Measurements from ENCODE around the gene GSE1.

DNA sequence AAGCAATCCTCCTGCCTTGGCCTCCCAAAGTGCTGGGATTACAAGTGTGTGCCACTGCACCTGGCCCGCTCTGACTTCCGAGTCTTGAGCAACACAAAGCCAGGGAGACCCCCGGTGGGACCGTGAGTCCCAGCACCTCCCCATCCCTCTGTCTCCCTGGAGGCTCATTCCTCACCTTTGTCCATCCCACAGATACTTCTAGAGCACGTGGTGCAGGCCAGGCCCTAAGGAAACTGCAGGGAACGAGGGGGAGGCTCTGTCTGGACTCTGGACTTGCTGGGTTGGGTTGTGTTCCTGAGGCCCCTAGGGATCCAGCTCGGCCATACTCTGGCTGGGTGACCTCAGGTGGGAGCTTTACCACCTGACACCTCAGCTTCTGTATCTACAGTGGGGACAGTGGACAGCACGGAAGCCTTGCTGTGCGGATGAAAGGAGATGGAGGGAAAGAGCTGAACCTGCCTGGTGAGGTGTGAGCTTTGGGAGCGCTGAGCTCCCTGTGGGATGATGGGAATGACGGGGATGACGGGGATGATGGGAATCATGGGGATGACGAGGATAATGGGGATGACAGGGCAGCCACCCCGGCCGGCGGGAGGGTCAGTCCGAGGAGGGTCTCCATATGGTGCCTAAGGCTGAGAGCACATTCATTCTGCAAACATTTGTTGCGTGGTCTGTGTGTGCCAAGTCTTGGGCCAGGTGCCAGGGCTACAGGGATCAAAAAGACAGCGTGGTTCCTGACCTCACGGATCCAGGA lies 111.2 kb downstream of the GSE1 start:
- TF ChIP-seq, protein P1, sequence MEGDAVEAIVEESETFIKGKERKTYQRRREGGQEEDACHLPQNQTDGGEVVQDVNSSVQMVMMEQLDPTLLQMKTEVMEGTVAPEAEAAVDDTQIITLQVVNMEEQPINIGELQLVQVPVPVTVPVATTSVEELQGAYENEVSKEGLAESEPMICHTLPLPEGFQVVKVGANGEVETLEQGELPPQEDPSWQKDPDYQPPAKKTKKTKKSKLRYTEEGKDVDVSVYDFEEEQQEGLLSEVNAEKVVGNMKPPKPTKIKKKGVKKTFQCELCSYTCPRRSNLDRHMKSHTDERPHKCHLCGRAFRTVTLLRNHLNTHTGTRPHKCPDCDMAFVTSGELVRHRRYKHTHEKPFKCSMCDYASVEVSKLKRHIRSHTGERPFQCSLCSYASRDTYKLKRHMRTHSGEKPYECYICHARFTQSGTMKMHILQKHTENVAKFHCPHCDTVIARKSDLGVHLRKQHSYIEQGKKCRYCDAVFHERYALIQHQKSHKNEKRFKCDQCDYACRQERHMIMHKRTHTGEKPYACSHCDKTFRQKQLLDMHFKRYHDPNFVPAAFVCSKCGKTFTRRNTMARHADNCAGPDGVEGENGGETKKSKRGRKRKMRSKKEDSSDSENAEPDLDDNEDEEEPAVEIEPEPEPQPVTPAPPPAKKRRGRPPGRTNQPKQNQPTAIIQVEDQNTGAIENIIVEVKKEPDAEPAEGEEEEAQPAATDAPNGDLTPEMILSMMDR (IDR thresholded peaks at IDR 0.05; ENCODE audit: low read depth, low read length): no peak
- TF ChIP-seq POLR2A (IDR thresholded peaks at IDR 0.05; ENCODE audit: extremely low read depth, insufficient read length): no peak

Measured in NB4 (cell line).